Measurements from ENCODE around the gene FLNC. TPM values are rescaled to one million over a fixed set of nuclear protein-coding genes. Genes with fewer than 3 reads are reported as not detected.

Gene FLNC
- total and polyA plus RNA-seq, 2 of the 13 experiments (the other 11 are each of a cell fraction or from before 2014, with no cell fraction given): 0.02 TPM; not detected in 1

DNA sequence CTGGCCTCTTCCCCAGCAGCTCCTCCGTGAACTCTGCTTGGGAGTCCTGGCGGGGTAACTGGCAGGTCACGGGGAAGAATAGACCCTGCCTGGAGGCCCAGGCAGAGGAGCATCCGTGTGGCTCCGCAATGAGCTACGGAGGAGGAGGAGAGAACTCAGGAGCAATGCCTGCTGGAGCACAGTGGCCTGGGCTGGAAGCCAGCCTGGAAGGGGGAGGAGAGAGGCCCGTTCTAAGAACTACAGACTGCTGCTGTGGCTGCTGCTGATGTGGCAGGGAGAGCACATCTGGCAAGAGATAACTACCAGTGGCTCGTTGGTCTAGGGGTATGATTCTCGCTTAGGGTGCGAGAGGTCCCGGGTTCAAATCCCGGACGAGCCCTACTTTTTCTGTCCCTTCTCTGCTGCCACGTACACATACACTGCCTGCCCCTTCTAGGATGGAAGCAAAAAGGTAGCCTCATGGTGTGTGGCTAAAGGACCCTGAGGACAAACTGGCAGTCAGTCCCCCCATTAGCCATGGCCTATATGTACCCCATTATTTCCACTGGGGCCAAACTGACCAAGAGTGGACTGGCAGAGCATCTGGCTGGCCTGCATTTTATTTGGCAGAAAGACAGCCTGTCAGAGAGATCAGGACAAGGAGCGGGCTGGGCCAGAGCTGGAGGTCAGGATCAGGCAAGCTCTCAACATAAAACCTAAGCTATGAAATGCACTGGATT lies 46.9 kb upstream of the FLNC start (continued):
- TF ChIP-seq, protein P1, sequence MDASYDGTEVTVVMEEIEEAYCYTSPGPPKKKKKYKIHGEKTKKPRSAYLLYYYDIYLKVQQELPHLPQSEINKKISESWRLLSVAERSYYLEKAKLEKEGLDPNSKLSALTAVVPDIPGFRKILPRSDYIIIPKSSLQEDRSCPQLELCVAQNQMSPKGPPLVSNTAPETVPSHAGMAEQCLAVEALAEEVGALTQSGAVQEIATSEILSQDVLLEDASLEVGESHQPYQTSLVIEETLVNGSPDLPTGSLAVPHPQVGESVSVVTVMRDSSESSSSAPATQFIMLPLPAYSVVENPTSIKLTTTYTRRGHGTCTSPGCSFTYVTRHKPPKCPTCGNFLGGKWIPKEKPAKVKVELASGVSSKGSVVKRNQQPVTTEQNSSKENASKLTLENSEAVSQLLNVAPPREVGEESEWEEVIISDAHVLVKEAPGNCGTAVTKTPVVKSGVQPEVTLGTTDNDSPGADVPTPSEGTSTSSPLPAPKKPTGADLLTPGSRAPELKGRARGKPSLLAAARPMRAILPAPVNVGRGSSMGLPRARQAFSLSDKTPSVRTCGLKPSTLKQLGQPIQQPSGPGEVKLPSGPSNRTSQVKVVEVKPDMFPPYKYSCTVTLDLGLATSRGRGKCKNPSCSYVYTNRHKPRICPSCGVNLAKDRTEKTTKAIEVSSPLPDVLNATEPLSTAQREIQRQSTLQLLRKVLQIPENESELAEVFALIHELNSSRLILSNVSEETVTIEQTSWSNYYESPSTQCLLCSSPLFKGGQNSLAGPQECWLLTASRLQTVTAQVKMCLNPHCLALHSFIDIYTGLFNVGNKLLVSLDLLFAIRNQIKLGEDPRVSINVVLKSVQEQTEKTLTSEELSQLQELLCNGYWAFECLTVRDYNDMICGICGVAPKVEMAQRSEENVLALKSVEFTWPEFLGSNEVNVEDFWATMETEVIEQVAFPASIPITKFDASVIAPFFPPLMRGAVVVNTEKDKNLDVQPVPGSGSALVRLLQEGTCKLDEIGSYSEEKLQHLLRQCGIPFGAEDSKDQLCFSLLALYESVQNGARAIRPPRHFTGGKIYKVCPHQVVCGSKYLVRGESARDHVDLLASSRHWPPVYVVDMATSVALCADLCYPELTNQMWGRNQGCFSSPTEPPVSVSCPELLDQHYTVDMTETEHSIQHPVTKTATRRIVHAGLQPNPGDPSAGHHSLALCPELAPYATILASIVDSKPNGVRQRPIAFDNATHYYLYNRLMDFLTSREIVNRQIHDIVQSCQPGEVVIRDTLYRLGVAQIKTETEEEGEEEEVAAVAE (CRISPR knock-in tag; IDR thresholded peaks at IDR 0.05; ENCODE audit: borderline replicate concordance): no peak
- TF ChIP-seq, protein P2, sequence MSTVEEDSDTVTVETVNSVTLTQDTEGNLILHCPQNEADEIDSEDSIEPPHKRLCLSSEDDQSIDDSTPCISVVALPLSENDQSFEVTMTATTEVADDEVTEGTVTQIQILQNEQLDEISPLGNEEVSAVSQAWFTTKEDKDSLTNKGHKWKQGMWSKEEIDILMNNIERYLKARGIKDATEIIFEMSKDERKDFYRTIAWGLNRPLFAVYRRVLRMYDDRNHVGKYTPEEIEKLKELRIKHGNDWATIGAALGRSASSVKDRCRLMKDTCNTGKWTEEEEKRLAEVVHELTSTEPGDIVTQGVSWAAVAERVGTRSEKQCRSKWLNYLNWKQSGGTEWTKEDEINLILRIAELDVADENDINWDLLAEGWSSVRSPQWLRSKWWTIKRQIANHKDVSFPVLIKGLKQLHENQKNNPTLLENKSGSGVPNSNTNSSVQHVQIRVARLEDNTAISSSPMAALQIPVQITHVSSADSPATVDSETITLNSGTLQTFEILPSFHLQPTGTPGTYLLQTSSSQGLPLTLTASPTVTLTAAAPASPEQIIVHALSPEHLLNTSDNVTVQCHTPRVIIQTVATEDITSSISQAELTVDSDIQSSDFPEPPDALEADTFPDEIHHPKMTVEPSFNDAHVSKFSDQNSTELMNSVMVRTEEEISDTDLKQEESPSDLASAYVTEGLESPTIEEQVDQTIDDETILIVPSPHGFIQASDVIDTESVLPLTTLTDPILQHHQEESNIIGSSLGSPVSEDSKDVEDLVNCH (CRISPR knock-in tag; IDR thresholded peaks at IDR 0.05): no peak
- no peak for TF ChIP-seq THAP11 (CRISPR knock-in tag; IDR thresholded peaks at IDR 0.05)
- 0 out of 2 replicates have a peak, but pooled peaks have one; percentile 29 for TF ChIP-seq RFXAP (CRISPR knock-in tag; IDR thresholded peaks at IDR 0.05; ENCODE audit: borderline replicate concordance)
- TF ChIP-seq ATM (IDR thresholded peaks at IDR 0.05; ENCODE audit: borderline replicate concordance): no peak
- TF ChIP-seq HDAC6 (IDR thresholded peaks at IDR 0.05; ENCODE audit: low read depth, low read length): no peak
- TF ChIP-seq GABPA (IDR thresholded peaks at IDR 0.05; ENCODE audit: low read depth, low read length): no peak
- no peak for TF ChIP-seq GABPA (CRISPR knock-in tag; IDR thresholded peaks at IDR 0.05; ENCODE audit: low read depth)
- no peak for TF ChIP-seq FOXP1 (IDR thresholded peaks at IDR 0.05)
- TF ChIP-seq FOXP1 (CRISPR knock-in tag; IDR thresholded peaks at IDR 0.05): no peak
- TF ChIP-seq, protein P3, sequence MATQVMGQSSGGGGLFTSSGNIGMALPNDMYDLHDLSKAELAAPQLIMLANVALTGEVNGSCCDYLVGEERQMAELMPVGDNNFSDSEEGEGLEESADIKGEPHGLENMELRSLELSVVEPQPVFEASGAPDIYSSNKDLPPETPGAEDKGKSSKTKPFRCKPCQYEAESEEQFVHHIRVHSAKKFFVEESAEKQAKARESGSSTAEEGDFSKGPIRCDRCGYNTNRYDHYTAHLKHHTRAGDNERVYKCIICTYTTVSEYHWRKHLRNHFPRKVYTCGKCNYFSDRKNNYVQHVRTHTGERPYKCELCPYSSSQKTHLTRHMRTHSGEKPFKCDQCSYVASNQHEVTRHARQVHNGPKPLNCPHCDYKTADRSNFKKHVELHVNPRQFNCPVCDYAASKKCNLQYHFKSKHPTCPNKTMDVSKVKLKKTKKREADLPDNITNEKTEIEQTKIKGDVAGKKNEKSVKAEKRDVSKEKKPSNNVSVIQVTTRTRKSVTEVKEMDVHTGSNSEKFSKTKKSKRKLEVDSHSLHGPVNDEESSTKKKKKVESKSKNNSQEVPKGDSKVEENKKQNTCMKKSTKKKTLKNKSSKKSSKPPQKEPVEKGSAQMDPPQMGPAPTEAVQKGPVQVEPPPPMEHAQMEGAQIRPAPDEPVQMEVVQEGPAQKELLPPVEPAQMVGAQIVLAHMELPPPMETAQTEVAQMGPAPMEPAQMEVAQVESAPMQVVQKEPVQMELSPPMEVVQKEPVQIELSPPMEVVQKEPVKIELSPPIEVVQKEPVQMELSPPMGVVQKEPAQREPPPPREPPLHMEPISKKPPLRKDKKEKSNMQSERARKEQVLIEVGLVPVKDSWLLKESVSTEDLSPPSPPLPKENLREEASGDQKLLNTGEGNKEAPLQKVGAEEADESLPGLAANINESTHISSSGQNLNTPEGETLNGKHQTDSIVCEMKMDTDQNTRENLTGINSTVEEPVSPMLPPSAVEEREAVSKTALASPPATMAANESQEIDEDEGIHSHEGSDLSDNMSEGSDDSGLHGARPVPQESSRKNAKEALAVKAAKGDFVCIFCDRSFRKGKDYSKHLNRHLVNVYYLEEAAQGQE (IDR thresholded peaks at IDR 0.05; ENCODE audit: borderline replicate concordance in 1 of 2, low read depth in 1 of 2, low read length in 2 of 2): no peak
- TF ChIP-seq MEF2D (CRISPR knock-in tag; IDR thresholded peaks at IDR 0.05): no peak
- TF ChIP-seq PHF5A (CRISPR knock-in tag; IDR thresholded peaks at IDR 0.05; ENCODE audit: low read depth, unreplicated experiment): no peak
- TF ChIP-seq, protein P4, sequence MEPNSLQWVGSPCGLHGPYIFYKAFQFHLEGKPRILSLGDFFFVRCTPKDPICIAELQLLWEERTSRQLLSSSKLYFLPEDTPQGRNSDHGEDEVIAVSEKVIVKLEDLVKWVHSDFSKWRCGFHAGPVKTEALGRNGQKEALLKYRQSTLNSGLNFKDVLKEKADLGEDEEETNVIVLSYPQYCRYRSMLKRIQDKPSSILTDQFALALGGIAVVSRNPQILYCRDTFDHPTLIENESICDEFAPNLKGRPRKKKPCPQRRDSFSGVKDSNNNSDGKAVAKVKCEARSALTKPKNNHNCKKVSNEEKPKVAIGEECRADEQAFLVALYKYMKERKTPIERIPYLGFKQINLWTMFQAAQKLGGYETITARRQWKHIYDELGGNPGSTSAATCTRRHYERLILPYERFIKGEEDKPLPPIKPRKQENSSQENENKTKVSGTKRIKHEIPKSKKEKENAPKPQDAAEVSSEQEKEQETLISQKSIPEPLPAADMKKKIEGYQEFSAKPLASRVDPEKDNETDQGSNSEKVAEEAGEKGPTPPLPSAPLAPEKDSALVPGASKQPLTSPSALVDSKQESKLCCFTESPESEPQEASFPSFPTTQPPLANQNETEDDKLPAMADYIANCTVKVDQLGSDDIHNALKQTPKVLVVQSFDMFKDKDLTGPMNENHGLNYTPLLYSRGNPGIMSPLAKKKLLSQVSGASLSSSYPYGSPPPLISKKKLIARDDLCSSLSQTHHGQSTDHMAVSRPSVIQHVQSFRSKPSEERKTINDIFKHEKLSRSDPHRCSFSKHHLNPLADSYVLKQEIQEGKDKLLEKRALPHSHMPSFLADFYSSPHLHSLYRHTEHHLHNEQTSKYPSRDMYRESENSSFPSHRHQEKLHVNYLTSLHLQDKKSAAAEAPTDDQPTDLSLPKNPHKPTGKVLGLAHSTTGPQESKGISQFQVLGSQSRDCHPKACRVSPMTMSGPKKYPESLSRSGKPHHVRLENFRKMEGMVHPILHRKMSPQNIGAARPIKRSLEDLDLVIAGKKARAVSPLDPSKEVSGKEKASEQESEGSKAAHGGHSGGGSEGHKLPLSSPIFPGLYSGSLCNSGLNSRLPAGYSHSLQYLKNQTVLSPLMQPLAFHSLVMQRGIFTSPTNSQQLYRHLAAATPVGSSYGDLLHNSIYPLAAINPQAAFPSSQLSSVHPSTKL (CRISPR knock-in tag; IDR thresholded peaks at IDR 0.05): 0 out of 2 replicates have a peak, but pooled peaks have one; percentile 5
- TF ChIP-seq ZFP36L2 (CRISPR knock-in tag; IDR thresholded peaks at IDR 0.05): no peak
- TF ChIP-seq REL (CRISPR knock-in tag; conservative IDR thresholded peaks at IDR 0.05): no peak
